ENCODE data around the gene RBMS2.
"Not testable (repeated sequence)": the region's sequence is repeated elsewhere in the genome, so short reads cannot be mapped to it uniquely, and the experiment has no call there.

The RBMS2 gene

DNA sequence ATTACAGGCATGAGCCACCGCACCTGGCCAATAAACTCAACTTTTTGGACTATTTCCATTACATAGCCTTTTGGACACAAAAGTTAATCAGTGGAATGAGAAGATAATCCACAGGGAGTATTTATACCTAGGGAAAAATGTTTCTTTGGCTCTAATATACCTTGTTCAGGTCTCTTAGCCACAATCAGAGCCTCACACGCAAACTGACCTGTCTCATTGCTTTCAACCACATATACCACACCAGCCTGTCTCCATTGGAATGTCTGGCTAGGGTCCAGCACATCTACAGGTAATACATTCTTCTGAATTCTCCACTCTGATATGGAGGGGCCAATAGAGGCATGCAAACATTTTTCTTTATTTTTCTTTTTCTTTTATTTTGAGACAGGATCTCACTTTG, 3.8 kb upstream of the RBMS2 start:
- no peak for DNase-seq (ENCODE audit: low read depth in 3 of 3, low spot score in 1 of 3)

DNA sequence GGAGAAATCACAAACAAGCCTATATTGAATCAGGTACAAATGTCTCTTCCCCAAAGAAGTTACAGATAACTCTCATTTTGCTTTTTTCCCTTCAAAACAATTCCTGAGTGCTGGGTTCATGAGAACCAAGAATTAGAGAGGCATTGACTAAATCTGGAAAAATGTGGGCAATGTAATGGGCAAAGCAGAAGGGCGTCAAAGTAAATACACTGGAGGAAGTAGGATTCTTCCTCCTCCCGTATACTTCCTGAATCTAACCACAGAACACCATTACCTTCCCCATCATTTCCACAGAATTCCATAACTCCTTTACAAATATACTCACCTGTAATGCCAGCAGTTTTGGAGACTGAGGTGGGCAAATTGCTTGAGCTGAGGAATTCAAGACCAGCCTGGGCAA, 3.0 kb upstream of the RBMS2 start:
- DNase-seq (ENCODE audit: low read depth in 3 of 3, low spot score in 1 of 3): no peak

DNA sequence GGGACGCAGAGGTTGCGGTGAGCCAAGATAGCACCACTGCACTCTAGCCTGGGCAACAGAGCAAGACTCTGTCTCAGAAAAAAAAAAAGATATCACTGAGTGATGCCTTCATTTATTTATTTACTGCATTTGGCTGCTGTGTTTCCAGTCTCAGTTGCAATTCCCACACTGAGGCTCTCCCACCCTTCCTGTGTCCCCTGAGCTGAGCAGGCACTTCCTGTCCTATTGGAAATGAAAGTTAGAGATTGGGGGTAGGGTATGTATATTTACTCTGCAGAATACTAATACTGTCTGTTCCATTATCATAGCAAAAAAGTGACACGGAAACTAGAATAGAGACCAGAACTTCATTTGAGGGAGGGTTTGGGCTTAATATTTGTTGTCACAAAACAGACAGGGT, 1.6 kb upstream of the RBMS2 start:
- DNase-seq (ENCODE audit: low read depth in 3 of 3, low spot score in 1 of 3): no peak

DNA sequence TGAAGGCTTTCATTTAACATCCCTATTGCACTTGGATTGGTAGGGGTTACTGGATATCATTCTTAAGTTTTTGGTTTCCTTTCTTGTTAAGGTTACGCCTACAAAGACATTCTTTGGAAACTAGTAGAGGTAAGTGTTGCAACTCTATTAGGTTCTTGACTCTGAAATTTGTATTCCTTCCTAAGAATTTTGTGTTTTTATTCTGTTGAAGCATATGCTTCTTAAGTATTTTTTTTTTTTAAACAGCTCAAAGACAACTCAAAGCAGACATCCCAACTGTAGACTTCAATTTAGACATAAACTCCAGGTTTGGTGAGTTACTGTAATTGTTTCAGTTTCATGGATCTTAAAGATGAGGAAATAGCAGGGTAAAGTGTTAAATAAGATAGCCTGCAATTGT, 1.1 kb upstream of the RBMS2 start:
- DNase-seq (ENCODE audit: low read depth in 3 of 3, low spot score in 1 of 3): no peak

DNA sequence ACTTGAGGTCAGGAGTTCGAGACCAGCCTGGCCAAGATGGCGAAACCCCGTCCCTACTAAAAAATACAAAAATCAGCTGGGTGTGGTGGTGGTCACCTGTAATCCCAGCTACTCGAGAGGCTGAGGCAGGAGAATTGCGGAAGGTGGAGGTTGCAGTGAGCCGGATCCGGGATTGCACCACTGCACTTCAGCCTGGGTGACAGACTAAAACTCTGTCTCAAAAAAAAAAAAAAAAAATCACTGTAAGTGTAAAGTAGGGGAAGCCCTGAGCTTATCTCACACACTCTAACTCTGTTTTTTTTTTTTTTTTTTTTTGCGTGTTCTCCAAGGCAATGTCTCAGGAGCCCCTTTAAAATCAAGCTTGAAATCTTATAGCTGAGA, 421 bp upstream of the RBMS2 start:
- no peak for DNase-seq (ENCODE audit: low read depth in 3 of 3, low spot score in 1 of 3)

DNA sequence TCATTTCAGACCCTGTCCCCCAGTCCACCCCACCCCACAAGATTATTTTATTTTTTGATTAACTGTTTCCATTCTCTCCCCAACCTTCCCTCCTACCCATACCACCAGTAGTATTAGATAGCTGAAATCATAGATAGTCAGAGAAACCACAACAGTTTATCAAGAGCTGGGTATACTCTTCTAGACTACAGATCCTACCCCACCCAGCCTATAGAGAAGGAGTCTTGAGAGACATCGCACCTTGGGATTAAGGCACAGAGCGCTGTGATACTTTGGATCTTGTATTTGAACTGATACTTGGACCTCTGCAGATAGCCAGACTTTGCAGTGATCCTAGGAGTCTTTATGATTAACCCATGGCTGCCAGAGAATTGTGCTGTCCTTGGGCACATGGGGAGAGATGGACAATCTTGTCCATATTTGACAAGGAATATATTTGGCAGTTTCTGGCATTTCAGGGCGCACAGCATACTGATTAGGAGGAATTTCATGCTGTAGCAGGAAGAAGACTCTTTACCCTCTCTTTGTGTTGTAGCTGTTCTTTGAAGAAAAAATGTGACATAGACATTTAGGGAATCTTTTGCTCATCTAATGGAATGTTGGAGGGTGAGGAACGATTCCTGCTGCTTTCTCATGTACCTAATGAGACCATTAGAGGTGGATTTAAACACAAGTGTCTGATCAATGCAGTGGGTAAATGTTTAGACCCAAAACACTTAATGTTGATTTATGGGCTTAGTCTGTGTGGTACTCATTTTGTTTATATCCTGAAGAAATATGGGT, 982 bp downstream of the RBMS2 start:
- DNase-seq (ENCODE audit: low read depth in 3 of 3, low spot score in 1 of 3): no peak

DNA sequence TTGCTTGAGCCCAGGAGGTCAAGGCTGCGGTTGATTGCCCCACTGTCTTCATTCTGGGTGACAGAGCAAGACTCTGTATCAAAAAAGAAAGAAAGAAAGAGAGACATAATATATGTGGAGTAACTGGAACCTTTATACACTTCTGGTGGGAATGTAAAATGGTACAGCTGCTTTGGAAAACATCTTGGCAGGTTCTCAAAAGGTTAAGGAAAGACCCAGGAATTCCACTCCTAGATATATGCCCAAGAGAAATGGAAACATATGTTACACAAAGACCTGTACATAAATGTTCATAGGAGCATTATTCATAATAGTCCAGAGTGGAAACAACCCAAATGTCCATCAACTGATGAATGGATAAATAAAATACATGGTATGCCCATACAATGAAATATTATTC, 7.2 kb downstream of the RBMS2 start:
- no peak for DNase-seq (ENCODE audit: low read depth in 3 of 3, low spot score in 1 of 3)

DNA sequence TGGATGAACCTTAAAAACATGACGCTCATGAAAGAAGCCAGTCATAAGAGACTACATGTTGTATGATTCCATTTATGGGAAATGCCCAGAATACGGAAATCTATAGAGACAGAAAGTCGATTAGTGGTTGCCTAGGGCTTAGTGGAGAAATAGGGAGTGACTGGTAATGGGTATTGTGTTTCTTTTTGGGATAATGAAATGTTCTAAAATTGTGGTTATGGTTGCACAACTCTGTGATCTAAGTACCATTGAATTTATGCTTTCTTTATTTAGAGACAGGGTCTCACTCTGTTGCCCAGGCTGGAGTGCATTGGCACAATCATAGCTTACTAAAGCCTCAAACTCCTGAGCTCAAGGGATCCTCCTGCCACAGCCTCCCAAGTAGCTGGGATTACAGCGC, 8.0 kb downstream of the RBMS2 start:
- no peak for DNase-seq (ENCODE audit: low read depth in 3 of 3, low spot score in 1 of 3)

DNA sequence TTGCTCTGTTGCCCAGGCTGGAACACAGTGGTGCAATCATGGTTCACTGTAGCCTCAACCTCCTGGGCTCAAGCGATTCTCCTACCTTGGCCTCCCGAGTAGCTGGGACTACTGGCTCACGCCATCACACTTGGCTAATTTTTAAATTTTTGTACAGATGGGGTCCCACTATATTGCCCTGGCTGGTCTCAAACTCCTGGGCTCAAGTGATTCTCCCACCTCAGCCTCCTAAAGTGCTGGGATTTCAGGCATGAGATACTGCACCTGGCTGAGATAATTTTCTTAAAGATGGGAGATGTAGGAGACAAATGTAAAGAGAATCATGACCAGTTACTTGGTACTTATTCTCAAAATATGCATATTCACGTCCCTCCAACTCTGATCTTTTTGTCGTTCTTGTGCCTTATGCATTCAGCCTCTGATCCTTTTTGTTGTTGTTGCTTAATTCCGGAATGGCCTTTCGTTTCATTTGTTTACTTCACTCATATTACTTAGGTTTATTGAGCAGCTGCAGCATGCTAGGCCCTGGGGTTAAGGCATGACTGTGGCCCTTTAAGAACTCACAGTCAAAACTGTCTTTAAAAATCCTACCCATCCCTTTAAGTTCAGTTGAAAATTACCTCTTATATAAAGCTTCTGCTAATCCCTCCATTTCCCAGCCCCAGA, 8.9 kb downstream of the RBMS2 start:
- DNase-seq (ENCODE audit: low read depth in 3 of 3, low spot score in 1 of 3): no peak

DNA sequence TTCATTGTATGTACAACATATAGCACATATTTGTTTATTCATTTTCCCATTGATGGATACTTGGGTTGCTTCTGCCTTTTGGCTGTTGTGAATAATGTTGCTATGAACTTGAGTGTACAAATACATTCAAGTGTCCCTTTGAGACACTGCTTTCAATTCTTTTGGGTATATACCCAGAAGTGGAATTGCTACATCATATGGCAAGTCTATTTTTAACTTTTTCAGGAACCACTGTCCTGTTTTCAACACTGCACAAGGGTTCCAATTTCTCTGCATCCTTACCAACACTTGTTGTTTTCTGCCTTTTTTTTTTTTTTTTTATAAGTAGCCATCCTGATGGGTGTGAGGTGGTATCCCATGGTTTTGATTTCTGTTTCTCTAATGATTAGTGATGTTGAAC, 15.9 kb downstream of the RBMS2 start:
- no peak for DNase-seq (ENCODE audit: low read depth in 3 of 3, low spot score in 1 of 3)

DNA sequence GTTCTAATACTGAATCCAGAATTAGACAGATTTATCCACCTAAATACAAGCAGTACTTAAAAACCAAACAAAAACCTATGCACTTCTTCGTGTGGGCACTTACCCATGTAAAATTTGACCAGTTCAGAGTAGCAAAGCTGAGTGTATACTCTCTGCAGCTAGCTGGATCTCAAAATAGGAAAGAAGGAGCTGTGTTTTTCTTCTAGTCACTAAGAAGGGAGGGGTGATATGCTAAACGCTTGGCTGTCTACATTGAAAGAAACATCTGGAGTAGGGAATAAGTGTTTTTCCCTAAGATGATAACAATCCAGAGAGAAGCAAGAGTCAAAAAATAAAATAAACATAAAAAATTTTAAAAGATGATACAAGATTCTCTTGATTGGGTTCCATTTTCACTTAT, 20.0 kb downstream of the RBMS2 start:
- no peak for DNase-seq (ENCODE audit: low read depth in 3 of 3, low spot score in 1 of 3)

DNA sequence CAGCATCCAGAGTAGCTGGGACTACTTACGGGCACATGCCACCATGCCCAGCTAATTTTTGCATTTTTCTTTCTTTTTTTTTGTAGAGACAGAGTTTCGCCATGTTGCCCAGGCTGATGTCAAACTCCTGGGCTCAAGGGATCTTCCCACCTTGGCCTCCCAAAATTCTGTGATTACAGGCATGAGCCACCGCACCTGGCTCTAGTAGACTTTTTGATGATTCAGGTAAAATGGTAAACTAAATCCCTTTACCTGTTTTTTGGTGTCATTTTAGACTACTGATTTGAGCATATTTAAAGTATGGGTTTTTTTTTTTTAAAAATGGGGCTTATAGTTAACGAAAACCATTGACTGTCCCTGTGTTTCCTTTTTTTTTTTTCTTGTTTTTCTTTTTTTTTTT, 20.5 kb downstream of the RBMS2 start:
- no peak for DNase-seq (ENCODE audit: low read depth in 3 of 3, low spot score in 1 of 3)

DNA sequence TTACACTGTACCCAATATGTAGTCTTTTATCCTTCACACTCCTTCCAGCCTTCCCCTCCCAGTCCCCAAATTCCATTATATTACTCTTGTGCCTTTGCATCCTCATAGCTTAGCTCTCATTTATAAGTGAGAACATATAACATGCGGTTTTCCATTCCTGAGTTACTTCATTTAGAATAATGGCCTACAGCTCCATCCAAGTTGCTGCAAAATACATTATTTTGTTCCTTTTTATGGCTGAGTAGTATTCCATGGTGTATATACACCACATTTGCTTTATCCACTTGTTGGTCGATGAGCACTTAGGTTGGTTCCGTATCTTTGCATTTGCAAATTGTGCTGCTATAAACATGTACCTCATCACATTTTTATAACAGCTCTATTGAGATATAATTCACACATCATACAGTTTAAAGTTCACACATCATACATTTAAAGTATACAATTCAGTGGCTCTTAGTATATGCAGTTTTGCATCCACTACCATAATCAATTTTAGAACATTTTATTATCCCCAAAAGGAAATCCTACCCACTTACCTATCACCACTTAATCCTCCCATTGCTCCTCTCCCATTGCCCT, 23.5 kb downstream of the RBMS2 start:
- no peak for DNase-seq (ENCODE audit: low read depth in 3 of 3, low spot score in 1 of 3)

DNA sequence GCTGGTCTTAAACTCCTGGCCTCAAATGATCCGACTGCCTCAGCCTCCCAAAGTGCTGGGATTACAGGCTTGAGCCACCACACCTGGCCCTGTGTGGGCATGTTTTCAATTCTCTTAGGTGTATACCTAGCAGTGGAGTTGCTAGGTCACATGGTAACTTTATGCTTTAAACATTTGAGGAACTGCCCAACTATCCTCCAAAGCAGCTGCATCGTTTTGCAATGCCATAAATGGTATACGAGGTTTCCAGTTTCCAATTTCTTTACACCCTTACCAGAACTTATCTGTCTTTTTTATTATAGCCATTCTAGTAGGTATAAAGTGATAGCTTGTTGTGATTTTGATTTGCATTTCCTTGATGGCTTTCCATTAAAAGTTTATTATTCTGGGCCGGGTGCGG, 25.1 kb downstream of the RBMS2 start:
- DNase-seq (ENCODE audit: low read depth in 3 of 3, low spot score in 1 of 3): no peak

DNA sequence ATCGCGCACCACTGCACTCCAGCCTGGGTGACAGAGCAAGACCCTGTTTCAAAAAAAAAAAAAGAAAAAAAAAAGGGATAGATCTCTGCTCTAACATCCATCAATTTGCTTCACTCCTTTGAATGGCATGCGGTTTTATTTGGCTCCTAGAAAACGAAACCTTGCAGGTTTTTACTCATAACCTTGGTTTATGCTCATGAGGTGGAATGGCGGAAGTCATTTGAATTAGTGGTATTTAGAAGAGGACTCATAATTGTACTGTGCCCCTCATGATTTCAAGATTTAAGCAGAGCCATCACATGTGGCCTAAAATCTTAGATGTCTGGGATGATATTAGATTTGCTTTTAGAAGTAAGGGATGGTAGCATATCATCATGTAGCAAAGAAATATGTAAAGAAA, 29.4 kb downstream of the RBMS2 start:
- DNase-seq (ENCODE audit: low read depth in 3 of 3, low spot score in 1 of 3): no peak

DNA sequence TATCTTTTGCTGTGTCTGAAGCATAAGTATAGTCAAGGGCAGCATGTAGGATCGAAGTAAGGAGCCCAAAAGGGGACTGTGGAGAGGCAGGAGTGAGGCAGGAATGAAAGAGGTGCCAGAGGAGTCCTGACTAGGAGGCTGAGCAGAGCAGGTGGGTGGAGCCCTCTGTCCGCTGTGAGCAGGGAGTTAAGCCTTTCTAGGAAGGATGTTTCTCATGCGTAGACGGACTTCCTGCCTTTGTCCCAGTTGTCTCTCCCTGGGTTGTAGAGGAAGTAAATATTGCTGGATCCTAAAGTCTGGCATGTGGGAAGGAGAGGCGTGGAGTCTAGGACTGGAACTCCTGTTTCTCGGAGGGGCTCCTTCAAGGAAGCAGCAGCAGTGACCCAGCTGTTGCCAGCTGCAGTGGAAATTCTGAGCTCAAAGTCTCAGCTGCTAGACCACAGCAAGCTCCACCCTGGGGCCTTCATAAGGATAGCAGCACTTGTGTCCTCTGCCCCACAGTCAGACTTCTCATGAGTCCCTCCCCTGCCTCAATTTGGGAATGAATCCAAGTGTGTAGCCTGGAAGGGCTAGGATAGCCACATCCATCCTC, 44.0 kb downstream of the RBMS2 start:
- DNase-seq (ENCODE audit: low read depth in 3 of 3, low spot score in 1 of 3): no peak

DNA sequence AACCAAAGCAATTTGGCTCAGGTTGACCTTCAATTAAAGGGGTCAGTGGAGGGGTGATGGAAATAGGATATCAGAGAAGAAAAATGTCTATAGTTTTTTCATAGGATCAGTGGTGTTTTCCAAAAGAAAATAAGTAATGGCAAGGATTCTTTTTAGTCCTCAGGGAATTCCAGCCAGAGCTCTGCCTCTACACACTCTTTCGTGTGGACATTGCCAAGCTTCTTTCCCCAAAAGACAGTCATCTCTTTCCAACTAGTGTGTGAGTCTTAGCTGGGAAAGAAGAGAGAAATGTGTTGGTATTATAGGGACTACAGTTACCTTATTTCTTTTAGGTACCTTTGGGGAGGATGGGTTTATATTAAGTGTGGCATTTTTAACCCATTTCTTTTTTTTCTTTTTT, 46.5 kb downstream of the RBMS2 start:
- no peak for DNase-seq (ENCODE audit: low read depth in 3 of 3, low spot score in 1 of 3)

DNA sequence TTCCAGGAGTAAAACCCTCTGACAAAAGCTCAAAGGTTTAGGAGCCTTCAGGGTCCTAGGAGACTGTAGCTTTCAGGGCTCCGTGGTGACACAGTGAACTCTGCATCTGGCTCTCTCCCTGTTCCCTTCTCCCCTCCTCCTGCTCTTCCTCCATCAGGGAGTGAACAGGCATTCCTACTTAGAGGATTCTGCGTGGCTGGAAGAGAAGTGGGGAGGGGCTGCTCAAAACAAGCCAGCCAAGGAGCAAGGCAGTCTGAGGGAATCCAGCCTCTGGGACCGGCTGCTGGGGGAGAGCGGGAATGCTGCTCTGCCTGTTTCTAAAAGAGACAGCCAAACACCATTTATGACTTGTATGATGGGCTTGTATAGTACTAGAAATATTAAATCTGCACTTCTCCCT, 49.5 kb downstream of the RBMS2 start:
- no peak for DNase-seq (ENCODE audit: low read depth in 3 of 3, low spot score in 1 of 3)

DNA sequence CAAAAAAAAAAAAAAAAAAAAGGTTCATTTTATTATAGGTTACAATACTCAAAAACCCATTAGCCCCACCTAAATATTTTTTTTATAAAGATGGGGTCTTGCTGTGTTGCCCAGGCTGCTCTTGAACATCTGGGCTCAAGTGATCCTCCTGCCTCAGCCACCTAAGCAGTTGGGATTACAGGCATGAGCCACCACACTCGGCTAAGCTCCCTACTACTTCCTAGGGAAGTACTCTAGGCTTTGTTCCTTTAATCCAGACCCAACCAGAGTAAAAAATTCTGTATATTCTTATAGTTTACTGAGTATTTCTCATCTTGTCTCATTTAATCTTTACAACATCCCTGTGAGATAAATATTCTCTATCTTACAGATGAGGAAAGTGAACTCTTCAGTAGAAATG, 50.7 kb downstream of the RBMS2 start:
- DNase-seq (ENCODE audit: low read depth in 3 of 3, low spot score in 1 of 3): no peak

DNA sequence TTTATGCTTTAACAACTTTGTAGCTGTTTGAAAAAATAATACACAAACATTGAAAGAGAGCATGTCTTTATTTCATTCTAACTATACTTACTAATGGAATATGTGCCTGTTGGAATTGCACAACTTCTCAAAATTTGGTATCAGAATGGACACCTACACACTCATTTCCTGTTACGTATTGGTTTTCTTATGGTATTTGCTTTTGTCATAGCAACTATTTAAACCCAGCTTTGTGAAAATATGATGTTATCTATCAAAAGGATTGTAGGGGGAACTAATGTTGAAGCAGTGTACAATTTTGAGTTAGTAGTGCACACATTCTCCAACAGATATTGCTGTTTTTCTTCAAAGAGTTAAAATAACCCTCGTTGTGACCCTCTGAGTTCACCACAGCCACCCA, 52.6 kb downstream of the RBMS2 start:
- DNase-seq (ENCODE audit: low read depth in 3 of 3, low spot score in 1 of 3): no peak

DNA sequence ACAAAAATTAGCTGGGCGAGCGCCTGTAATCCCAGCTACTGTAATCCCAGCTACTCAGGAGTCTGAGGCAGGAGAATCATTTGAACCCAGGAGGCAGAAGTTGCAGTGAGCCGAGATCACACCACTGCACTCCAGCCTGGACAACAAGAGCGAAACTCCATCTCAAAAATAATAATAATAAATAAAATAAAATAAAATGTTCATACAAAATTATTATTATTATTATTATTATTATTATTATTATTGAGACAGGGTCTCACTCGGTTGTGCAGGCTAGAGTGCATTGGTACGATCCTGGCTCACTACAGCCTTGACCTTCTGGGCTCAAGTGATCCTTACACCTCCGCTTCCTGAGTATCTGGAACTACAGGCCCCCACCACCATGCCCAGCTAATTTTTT, 55.6 kb downstream of the RBMS2 start:
- not testable (repeated sequence) for DNase-seq (ENCODE audit: low read depth in 3 of 3, low spot score in 1 of 3)

DNA sequence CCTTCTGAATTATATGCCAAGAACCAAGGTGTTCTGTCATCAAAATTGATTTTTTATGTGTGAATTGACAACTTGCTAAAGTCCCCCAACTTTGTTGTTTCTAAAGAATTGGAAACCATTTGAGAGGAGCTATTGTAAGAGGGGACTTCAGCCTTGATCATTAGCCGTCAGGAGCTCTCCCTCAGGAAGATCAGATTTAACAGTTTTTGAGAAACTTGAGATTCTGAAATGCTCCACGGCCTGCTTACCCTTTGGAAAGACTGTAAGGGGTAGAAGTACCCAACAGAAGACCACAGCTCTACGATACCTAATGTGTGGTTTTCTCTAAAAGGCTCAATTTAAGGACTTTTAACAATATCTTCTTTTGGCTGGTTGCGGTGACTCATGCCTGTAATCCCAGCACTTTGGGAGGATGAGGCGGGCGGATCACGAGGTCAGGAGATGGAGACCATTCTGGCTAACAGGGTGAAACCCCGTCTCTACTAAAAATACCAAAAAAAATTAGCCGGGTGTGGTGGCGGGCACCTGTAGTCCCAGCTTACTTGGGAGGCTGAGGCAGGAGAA, 57.4 kb downstream of the RBMS2 start:
- DNase-seq (ENCODE audit: low read depth in 3 of 3, low spot score in 1 of 3): no peak

All from stimulated activated CD4-positive, alpha-beta T cell treated with anti-CD3 and anti-CD28 coated beads, TNF-alpha, amount 100 ng/mL, for 1 hour (primary cell).